ENCODE results near the gene PLS1. TPM values are rescaled to one million over a fixed set of nuclear protein-coding genes. Genes with fewer than 3 reads are reported as not detected.

PLS1 gene
- total RNA-seq, 1 experiment from 2014 or later: 38.8 TPM

DNA sequence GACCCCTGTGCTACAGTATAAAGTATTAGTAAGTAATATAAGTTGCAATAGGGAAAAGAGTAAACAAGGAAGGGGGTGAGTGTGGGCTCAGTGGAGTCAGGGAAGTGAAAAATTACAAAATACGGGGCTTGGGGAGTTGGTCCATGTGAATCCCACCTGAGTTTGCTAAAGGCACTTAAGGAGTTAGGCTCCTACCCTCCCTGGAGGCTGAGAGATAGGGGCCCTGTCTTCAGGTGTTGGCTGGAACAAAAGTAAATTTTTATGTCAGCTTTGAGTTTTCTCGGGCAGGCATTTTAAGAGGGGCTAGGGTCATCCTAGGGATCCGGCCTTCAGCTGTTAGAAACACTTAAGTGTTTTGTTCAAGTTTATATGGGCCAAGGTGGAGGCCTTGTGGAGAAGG, 135.9 kb downstream of the PLS1 start (continued):
- TF ChIP-seq, protein P1, sequence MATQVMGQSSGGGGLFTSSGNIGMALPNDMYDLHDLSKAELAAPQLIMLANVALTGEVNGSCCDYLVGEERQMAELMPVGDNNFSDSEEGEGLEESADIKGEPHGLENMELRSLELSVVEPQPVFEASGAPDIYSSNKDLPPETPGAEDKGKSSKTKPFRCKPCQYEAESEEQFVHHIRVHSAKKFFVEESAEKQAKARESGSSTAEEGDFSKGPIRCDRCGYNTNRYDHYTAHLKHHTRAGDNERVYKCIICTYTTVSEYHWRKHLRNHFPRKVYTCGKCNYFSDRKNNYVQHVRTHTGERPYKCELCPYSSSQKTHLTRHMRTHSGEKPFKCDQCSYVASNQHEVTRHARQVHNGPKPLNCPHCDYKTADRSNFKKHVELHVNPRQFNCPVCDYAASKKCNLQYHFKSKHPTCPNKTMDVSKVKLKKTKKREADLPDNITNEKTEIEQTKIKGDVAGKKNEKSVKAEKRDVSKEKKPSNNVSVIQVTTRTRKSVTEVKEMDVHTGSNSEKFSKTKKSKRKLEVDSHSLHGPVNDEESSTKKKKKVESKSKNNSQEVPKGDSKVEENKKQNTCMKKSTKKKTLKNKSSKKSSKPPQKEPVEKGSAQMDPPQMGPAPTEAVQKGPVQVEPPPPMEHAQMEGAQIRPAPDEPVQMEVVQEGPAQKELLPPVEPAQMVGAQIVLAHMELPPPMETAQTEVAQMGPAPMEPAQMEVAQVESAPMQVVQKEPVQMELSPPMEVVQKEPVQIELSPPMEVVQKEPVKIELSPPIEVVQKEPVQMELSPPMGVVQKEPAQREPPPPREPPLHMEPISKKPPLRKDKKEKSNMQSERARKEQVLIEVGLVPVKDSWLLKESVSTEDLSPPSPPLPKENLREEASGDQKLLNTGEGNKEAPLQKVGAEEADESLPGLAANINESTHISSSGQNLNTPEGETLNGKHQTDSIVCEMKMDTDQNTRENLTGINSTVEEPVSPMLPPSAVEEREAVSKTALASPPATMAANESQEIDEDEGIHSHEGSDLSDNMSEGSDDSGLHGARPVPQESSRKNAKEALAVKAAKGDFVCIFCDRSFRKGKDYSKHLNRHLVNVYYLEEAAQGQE (IDR thresholded peaks at IDR 0.05; ENCODE audit: low read depth): no peak
- TF ChIP-seq YY1 (IDR thresholded peaks at IDR 0.05; ENCODE audit: extremely low read depth, insufficient replicate concordance, low read depth, low read length): no peak

DNA sequence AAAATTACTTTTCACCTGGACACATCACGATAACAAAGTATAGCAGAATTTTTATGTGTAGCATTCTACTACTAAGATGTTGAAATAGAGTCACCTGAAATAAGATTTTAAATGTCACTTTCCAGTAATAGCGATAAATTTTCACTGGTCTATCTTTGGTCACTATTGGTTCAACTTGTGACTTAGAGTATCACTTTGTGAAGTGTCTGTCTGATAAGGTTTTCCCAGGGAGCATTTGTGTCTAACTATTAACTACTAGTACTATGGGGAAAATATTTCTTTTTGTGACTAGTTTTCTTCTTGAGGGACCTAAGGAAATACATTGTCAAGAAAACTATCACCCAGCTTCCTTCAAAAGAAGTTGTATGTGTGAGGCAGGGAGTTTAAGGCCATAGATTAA, 138.6 kb downstream of the PLS1 start:
- ATAC-seq: no peak
- TF ChIP-seq EZH2phosphoT487 (IDR thresholded peaks at IDR 0.05; ENCODE audit: borderline replicate concordance) (no peak), CBX3 (IDR thresholded peaks at IDR 0.05; ENCODE audit: low read depth) (no peak), ELF1 (IDR thresholded peaks at IDR 0.05; ENCODE audit: borderline replicate concordance, low read depth) (no peak), EGR1 (IDR thresholded peaks at IDR 0.05; ENCODE audit: low read depth) (no peak), SP1 (IDR thresholded peaks at IDR 0.05; ENCODE audit: low read depth) (no peak), POLR2AphosphoS5 (IDR thresholded peaks at IDR 0.05; ENCODE audit: low read depth, low read length) (no peak), POLR2A (IDR thresholded peaks at IDR 0.05; ENCODE audit: borderline replicate concordance, extremely low read depth, insufficient read depth, insufficient read length) (no peak), FOSL1 (IDR thresholded peaks at IDR 0.05; ENCODE audit: low read depth) (no peak), ZFX (IDR thresholded peaks at IDR 0.05) (no peak), ZNF274 (IDR thresholded peaks at IDR 0.05; ENCODE audit: low read depth, low read length) (no peak)
- TF ChIP-seq, protein P2, sequence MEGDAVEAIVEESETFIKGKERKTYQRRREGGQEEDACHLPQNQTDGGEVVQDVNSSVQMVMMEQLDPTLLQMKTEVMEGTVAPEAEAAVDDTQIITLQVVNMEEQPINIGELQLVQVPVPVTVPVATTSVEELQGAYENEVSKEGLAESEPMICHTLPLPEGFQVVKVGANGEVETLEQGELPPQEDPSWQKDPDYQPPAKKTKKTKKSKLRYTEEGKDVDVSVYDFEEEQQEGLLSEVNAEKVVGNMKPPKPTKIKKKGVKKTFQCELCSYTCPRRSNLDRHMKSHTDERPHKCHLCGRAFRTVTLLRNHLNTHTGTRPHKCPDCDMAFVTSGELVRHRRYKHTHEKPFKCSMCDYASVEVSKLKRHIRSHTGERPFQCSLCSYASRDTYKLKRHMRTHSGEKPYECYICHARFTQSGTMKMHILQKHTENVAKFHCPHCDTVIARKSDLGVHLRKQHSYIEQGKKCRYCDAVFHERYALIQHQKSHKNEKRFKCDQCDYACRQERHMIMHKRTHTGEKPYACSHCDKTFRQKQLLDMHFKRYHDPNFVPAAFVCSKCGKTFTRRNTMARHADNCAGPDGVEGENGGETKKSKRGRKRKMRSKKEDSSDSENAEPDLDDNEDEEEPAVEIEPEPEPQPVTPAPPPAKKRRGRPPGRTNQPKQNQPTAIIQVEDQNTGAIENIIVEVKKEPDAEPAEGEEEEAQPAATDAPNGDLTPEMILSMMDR (IDR thresholded peaks at IDR 0.05 in 2 of 3, conservative IDR thresholded peaks at IDR 0.05 in 1 of 3; ENCODE audit: borderline replicate concordance in 1 of 3, insufficient read depth in 1 of 3, low read depth in 2 of 3, low read length in 2 of 3): no peak
- TF ChIP-seq, protein P1 (IDR thresholded peaks at IDR 0.05; ENCODE audit: low read depth): no peak
- TF ChIP-seq, protein P3, sequence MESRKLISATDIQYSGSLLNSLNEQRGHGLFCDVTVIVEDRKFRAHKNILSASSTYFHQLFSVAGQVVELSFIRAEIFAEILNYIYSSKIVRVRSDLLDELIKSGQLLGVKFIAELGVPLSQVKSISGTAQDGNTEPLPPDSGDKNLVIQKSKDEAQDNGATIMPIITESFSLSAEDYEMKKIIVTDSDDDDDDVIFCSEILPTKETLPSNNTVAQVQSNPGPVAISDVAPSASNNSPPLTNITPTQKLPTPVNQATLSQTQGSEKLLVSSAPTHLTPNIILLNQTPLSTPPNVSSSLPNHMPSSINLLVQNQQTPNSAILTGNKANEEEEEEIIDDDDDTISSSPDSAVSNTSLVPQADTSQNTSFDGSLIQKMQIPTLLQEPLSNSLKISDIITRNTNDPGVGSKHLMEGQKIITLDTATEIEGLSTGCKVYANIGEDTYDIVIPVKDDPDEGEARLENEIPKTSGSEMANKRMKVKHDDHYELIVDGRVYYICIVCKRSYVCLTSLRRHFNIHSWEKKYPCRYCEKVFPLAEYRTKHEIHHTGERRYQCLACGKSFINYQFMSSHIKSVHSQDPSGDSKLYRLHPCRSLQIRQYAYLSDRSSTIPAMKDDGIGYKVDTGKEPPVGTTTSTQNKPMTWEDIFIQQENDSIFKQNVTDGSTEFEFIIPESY (IDR thresholded peaks at IDR 0.05; ENCODE audit: extremely low read depth, insufficient replicate concordance, low read length): no peak

More for the DNA sequence above, 138.6 kb downstream of the PLS1 start:
- BruUV-seq (replicated peaks): no TSS peak
- H3K4me3 ChIP-seq (replicated peaks in 1 of 2; ENCODE audit: low read depth in 1 of 2, low read length in 2 of 2): no peak overlapping the region
- RAD21 ChIA-PET (ENCODE audit: low non-redundant PET in 1 of 2, low total read pairs in 2 of 2, uncharacterized antibody in 2 of 2, unreplicated experiment in 2 of 2): no interaction called here
- no peaks in the 10 kb centered on the region for H3K79me2 ChIP-seq (ENCODE audit: insufficient read depth, low read length)
- no peaks in the 10 kb centered on the region for H3K4me1 ChIP-seq (ENCODE audit: control insufficient read depth in 1 of 2, insufficient read depth in 2 of 2, low read length in 2 of 2)
- no peaks in the 10 kb centered on the region for H4K20me1 ChIP-seq (ENCODE audit: insufficient read depth)
- H3K27ac ChIP-seq (ENCODE audit: low read depth, low read length): no peak overlapping the region
- no peak overlapping the region for H2AFZ ChIP-seq (ENCODE audit: low read depth, low read length, poor library complexity, severe bottlenecking)
- POLR2A ChIA-PET: no interaction called here
- no peak overlapping the region for H3K4me2 ChIP-seq (ENCODE audit: low read length)
- CTCF ChIA-PET: no interaction called here
- no peak for DNase-seq (ENCODE audit: low read depth, low spot score)
- no peaks in the 10 kb centered on the region for H3K9me3 ChIP-seq (ENCODE audit: control insufficient read depth in 1 of 2, insufficient read depth in 1 of 2, low read depth in 1 of 2, low read length in 2 of 2)
- H3K36me3 ChIP-seq (ENCODE audit: control insufficient read depth in 1 of 2, insufficient read depth in 2 of 2, low read length in 2 of 2): no peaks in the 10 kb centered on the region
- intact Hi-C loops (cut with micrococcal nuclease): no loop called here
- H3K9ac ChIP-seq (ENCODE audit: low read length): no peak overlapping the region
- H3K9me2 ChIP-seq (ENCODE audit: insufficient read depth): no peaks in the 10 kb centered on the region
- no peaks in the 10 kb centered on the region for H3K27me3 ChIP-seq (ENCODE audit: insufficient read depth, low read length)

All from HCT116 (cell line).